NCI-H1417 (cell line): ENCODE results near the gene VWA5B1.
A peak's percentile ranks its signal among the peaks of the same experiment; 100 is the strongest.

ENCODE experiments used
- DNase-seq, 3 experiments: peaks; one replicate each; lab custom pipeline; 2025; lab: John Stamatoyannopoulos, UW

Gene VWA5B1

GRCh38 chr1:20390589-20391331 is 100.1 kb downstream of the VWA5B1 start:
- DNase-seq: no peak

- DNase-seq: no peak
These were observed 104.6 kb downstream of the VWA5B1 start for GRCh38 chr1:20395255-20395654.

- DNase-seq: no peak
These were observed 108.1 kb downstream of the VWA5B1 start for GRCh38 chr1:20398744-20399143.

GRCh38 chr1:20399196-20399595 is 108.5 kb downstream of the VWA5B1 start:
- no peak for DNase-seq

- no peak for DNase-seq
These were observed 109.0 kb downstream of the VWA5B1 start for GRCh38 chr1:20399606-20400180.

GRCh38 chr1:20400341-20401177 is 109.9 kb downstream of the VWA5B1 start:
- DNase-seq: no peak

- DNase-seq: no peak
These were observed 110.8 kb downstream of the VWA5B1 start for GRCh38 chr1:20401405-20402010.

- peak; percentile 17 to 80 (median 59) for DNase-seq
These were observed 112.1 kb downstream of the VWA5B1 start for GRCh38 chr1:20402585-20403422.

GRCh38 chr1:20403423-20404145 is 112.9 kb downstream of the VWA5B1 start:
- no peak for DNase-seq

GRCh38 chr1:20404466-20404865 is 113.8 kb downstream of the VWA5B1 start:
- peak in 2 of 3 experiments; percentile 43 to 45 for DNase-seq
